Fibroblast of skin of right biceps (primary cell): ENCODE measurements around the gene TRIM72.
"Not testable (repeated sequence)": the region's sequence is repeated elsewhere in the genome, so short reads cannot be mapped to it uniquely, and the experiment has no call there.

Experiments used
- DNase-seq: peaks from one replicate; pipeline ENCODE4 v3.0.0-alpha.2; 2013

Gene TRIM72, protein sequence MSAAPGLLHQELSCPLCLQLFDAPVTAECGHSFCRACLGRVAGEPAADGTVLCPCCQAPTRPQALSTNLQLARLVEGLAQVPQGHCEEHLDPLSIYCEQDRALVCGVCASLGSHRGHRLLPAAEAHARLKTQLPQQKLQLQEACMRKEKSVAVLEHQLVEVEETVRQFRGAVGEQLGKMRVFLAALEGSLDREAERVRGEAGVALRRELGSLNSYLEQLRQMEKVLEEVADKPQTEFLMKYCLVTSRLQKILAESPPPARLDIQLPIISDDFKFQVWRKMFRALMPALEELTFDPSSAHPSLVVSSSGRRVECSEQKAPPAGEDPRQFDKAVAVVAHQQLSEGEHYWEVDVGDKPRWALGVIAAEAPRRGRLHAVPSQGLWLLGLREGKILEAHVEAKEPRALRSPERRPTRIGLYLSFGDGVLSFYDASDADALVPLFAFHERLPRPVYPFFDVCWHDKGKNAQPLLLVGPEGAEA

GRCh38 chr16:31213877-31214707, at the start of gene TRIM72:
Gene TRIM72 (plus strand): TSS chr16:31214119. CDS start chr16:31214739, 620 bp downstream.
- DNase-seq = no peak

GRCh38 chr16:31167315-31167714, 46.6 kb upstream of the TRIM72 start:
- no peak for DNase-seq

DNA sequence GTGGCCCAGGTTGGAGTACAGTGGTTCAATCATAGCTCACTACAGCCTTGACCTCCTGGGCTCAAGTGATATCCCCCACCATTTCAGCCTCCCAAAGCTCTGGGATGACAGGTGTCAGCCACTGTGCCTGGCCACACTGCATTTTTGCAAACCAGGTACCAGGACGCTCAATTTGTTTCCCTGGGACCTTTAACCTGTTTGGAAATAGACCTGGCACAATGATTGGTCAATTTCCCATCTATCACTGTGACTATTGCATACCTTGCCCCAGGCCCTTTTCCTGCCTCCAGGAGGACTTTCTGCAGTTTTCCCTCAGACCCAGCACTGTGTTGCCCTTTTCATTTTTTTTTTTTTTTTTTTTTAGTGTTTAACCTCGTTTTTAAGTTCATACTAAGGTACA, 45.1 kb upstream of the TRIM72 start:
- DNase-seq = no peak

GRCh38 chr16:31170048-31170447, 43.9 kb upstream of the TRIM72 start:
- DNase-seq = not testable (repeated sequence)

- DNase-seq = no peak
These were observed 36.8 kb upstream of the TRIM72 start for GRCh38 chr16:31177136-31177535.

DNA sequence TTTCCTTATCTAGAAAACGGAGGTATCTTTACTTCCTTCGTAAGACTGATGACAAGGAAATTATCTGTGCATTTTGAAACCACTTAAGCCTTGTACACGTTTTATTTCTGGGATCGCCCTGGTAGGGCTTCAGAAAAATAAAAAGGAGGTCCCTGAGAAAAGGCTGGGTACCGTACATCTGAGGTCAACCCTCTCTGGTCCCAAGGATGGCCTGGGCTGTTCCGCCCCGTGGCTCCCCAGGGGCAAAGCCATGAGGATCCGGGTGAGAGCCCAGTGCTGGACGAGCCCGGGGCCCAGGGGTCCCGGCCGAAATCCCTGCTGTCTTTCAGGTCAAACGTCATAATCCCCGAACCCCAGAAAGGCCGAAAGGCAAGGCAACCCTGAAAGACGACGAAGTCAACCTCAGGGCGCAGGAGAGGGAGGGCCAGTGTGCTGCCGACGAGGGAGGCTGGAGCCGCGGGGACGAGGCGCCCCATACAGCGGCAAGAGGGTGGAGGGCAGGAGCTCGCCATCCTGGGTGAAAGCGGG, 34.6 kb upstream of the TRIM72 start:
- no peak for DNase-seq

- peak; percentile 86 for DNase-seq
These were observed 34.0 kb upstream of the TRIM72 start, which contains the start of gene FUS for GRCh38 chr16:31179747-31180459. Gene FUS (plus strand): TSS chr16:31180139. CDS start chr16:31180215, 76 bp downstream.

DNA sequence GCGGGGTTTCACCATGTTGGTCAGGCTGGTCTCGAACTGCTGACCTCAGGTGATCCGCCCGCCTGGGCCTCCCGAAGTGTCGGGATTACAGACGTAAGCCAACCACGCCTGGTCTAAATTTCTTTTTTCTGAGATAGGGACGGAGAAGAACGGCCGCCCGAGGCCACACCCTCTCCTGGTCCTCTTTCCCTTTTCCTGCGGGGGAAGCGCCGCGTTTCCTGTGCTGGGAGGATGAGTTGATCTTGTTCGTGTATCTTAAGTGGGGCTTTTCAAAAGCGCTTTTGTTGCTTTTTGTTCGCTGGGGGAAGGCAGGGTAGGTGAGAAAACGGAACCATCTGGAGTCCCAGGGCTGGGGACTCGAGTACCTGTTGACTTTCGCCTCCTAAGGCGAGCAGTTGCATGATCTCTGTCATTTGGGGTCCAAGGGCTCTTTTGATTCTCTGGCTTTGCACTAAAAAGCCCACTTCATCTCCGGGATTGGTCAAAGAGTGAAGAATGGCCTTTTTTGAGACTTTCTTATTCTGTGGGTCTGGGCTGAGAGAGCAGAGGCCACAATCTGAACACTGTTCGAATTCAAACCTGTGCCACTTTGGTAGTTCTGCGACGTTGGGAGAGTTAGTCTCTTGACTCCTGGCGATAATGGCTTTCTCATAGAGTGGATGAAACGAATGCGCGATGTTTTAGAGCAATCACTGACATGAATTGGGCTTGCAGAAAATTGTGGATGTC, 32.7 kb upstream of the TRIM72 start:
- DNase-seq = peak; percentile 44

GRCh38 chr16:31182391-31182790, 31.5 kb upstream of the TRIM72 start:
- DNase-seq = no peak

- DNase-seq = no peak
These were observed 30.2 kb upstream of the TRIM72 start for GRCh38 chr16:31183432-31184428.

GRCh38 chr16:31184888-31185287, 29.0 kb upstream of the TRIM72 start:
- no peak for DNase-seq

DNA sequence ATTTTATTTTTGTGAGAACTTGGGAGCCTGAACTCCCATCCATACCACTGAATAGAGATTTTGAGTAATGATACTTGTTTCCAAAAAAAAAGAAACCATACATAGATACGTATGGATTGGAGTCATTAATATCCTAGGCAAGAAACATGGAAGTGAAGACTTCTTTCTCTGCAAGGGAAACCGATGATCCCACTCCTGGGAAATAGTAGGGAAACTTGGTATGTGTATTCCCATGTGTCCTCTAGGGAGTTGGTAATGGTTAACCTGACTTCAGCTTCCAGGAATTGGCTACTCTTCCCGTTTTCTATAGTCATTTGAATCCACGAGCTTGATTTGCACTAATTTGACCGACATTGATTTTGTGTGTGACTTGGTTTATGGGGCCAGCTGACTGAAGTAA, 28.6 kb upstream of the TRIM72 start:
- no peak for DNase-seq

DNA sequence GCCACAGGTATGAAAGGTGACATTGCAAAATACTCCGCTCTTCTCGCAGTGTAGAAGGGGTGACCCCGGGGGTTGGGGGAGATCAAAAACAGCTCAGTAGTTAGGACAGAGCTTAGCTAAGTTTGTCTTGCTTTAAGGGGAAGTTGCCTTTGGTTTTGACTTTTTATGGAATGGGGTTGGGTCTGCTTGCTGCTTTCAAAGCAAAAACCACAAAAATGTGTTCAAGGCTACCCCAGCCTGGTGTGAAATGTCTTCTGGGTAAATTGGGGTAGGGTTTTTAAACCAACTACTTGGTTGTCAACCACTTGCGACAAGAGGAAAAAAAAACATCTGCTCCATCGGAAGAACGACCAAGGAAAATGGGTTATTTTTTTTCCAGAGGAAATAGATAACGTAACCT, 27.7 kb upstream of the TRIM72 start:
- no peak for DNase-seq

GRCh38 chr16:31186930-31187807, 26.8 kb upstream of the TRIM72 start:
- no peak for DNase-seq

DNA sequence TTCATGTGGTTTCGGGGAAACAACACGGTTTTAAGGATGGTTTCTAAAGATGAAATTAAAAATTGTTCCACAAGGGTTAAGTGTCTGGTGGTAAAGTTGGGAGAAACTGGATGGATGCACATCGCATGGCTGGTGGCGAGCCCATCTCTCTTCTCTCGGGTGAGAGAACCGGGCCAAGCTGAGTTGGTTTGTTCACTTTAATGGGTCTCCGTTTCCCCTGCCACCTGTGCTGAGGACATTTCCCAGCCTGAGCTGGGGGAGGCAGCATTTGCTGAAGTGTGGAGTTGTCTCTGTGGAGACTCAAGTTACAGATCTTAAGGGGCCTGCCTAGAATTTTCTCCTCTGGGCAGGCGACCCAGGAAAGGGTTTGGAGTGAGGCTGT, 26.1 kb upstream of the TRIM72 start:
- DNase-seq = no peak

- no peak for DNase-seq
These were observed 25.2 kb upstream of the TRIM72 start for GRCh38 chr16:31188450-31189411.

DNA sequence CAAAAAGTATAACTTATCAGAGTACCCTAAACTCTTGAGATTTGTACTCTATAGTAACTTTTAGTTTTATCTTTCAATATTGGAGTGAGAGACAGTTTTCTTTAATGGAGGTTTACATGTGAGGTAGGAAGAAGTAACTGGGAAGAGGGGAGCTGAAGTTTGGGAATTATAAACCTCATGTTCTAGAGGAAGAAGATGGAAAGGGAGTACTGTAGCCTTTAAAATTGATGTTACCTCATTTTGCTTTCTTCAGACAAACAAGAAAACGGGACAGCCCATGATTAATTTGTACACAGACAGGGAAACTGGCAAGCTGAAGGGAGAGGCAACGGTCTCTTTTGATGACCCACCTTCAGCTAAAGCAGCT, 24.5 kb upstream of the TRIM72 start:
- no peak for DNase-seq

DNA sequence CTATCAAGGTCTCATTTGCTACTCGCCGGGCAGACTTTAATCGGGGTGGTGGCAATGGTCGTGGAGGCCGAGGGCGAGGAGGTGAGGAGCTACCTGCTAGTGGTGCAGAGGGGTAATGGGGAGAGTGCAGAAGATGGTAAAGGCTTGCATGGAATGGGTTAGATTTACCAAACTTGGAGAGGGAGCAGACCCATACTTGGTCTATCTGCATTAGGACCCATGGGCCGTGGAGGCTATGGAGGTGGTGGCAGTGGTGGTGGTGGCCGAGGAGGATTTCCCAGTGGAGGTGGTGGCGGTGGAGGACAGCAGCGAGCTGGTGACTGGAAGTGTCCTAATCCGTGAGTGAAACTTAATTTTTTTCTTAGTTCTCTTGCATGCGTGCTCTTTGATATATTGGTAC, 23.9 kb upstream of the TRIM72 start:
- no peak for DNase-seq
